GM18499 (cell line): ENCODE results near the gene C2CD2L.
"Not testable (repeated sequence)": the region's sequence is repeated elsewhere in the genome, so short reads cannot be mapped to it uniquely, and the experiment has no call there.

Source experiments
- ATAC-seq: cut with Tn5 transposase; IDR thresholded peaks from one replicate; pipeline ENCODE4 v1.9.1; 2021; ENCODE audit warnings: moderate number of reproducible peaks; ENCODE audit not compliant: insufficient read depth, unreplicated experiment

Gene C2CD2L

GRCh38 chr11:119147604-119148333, 40.6 kb downstream of the C2CD2L start:
- ATAC-seq: no peak

GRCh38 chr11:119148720-119149017, 41.5 kb downstream of the C2CD2L start:
- ATAC-seq: no peak

GRCh38 chr11:119149018-119149785, 42.1 kb downstream of the C2CD2L start, which contains the start of gene ABCG4:
TSS of gene ABCG4 (plus strand) at chr11:119149052. CDS start at chr11:119149966, 914 bp downstream.
- no peak for ATAC-seq

GRCh38 chr11:119149786-119150275, 42.7 kb downstream of the C2CD2L start:
- no peak for ATAC-seq

- no peak for ATAC-seq
Measured at GRCh38 chr11:119152043-119152442, 44.9 kb downstream of the C2CD2L start.

GRCh38 chr11:119152604-119153003, 45.5 kb downstream of the C2CD2L start:
- no peak for ATAC-seq

- no peak for ATAC-seq
Measured at GRCh38 chr11:119153049-119153818, 46.1 kb downstream of the C2CD2L start.

- ATAC-seq: no peak
Measured at GRCh38 chr11:119154178-119154577, 47.0 kb downstream of the C2CD2L start.

- no peak for ATAC-seq
Measured at GRCh38 chr11:119155733-119156492, 48.8 kb downstream of the C2CD2L start.

GRCh38 chr11:119156496-119156895, 49.4 kb downstream of the C2CD2L start:
- ATAC-seq: no peak

- ATAC-seq: no peak
Measured at GRCh38 chr11:119157063-119157462, 49.9 kb downstream of the C2CD2L start.

- ATAC-seq: no peak
Measured at GRCh38 chr11:119158467-119158866, 51.3 kb downstream of the C2CD2L start.

- no peak for ATAC-seq
Measured at GRCh38 chr11:119160151-119160550, 53.0 kb downstream of the C2CD2L start.

- no peak for ATAC-seq
Measured at GRCh38 chr11:119161871-119162270, 54.7 kb downstream of the C2CD2L start.

GRCh38 chr11:119166368-119167076, 59.4 kb downstream of the C2CD2L start:
- no peak for ATAC-seq

GRCh38 chr11:119167077-119167458, 59.9 kb downstream of the C2CD2L start:
- ATAC-seq: not testable (repeated sequence)

- ATAC-seq: no peak
Measured at GRCh38 chr11:119167933-119168332, 60.8 kb downstream of the C2CD2L start.
